ENCODE measurements around the gene PIGZ. TPM values are rescaled to one million over a fixed set of nuclear protein-coding genes. Genes with fewer than 3 reads are reported as not detected.

Gene PIGZ
- total RNA-seq, 1 experiment from 2014 or later = 0.06 TPM

DNA sequence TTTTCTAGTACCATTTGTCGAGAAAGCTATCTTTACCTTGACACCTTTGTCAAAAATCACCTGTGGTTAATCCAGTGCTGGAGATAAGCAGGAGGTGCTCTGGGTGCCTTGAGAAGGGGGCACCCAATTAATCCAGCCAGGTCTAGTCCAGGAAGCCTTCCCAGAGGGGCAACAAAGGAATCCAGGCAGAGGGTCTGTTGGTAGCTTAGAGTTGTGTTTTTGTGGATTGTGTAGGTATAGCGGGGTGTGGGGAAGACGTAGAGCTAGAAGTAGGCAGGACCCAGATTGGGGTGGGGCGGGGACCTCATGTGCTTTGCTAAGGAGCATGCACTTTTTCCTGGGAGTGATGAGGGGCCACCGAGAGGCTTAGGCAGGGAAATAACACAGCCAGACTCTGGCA, 6.0 kb upstream of the PIGZ start:
- Histone ChIP-seq H3K4me1 (no peaks in the 10 kb centered on the region), H3K27ac (no peak overlapping the region), H3K36me3 (no peaks in the 10 kb centered on the region), H3K9me3 (replicated peaks) (peaks cover 10% of the 10 kb centered on the region), H3K27me3 (peaks cover 5% of the 10 kb centered on the region; the same call in 1 of the 2 replicates), H3K4me3 (no peak overlapping the region)
- no peak for DNase-seq

DNA sequence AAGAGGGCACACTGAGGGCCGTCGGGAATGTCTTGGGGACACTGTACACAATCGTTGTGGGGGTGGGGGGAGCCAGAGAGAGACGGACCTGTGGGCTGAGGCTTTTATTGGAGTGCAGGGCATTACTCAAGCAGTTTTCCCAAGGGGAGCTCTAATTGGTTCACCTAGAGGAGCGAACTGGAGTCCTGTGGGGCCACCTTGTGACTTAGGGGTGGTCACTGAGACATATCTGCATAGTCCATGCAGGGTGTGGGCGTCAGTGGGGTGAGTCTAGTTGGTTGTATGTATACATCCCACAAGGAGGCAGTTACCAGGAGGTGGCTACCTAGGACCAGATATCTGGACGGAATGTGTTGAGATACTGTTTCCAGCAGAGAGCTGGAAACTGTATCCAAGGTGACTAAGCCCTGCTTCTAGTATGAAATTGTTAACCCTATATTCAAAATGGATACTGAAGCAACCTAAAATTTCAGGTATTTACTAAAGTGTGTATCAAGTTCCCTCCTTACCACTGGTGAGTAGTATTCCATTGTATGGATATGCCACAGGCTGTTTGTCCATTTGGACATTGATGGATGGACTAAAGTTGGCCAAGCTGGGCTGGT, 2.6 kb upstream of the PIGZ start:
- Histone ChIP-seq H3K4me1 (no peaks in the 10 kb centered on the region), H3K27ac (no peak overlapping the region), H3K9me3 (replicated peaks) (peaks cover 10% of the 10 kb centered on the region), H3K36me3 (no peaks in the 10 kb centered on the region), H3K27me3 (peaks cover 8% of the 10 kb centered on the region; the same call in 1 of the 2 replicates), H3K4me3 (no peak overlapping the region)
- no peak for DNase-seq

DNA sequence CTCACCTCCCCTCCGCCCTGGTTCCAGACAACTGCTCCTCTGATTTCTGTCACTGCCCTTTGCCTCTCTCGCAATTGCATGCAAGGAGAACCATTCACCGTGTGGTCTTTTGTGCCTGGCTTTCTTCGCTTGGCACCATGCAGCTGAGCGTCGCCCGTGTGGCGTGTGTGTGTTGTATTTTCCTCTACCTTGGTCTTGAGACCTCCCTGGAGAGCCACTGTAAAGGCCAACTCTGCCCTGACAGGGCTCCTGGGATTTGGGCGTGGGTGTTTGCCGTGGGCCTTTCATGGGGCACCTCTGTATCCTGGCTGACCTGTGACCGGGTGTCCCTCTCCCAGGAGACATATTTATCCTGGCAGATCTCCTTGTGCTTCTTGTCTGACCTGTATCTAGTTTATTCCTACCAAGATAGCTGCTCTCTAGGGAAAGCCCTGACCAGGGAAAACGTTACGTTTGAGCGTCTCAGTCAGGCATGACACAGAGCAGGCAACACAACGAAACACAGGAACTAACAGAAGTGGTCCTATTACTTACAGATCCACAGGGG, 2.0 kb upstream of the PIGZ start:
- Histone ChIP-seq H3K4me1 (no peaks in the 10 kb centered on the region), H3K9me3 (replicated peaks) (peaks cover 10% of the 10 kb centered on the region), H3K4me3 (no peak overlapping the region), H3K27me3 (peaks cover 8% of the 10 kb centered on the region; the same call in 1 of the 2 replicates), H3K27ac (no peak overlapping the region), H3K36me3 (no peaks in the 10 kb centered on the region)
- DNase-seq = no peak

DNA sequence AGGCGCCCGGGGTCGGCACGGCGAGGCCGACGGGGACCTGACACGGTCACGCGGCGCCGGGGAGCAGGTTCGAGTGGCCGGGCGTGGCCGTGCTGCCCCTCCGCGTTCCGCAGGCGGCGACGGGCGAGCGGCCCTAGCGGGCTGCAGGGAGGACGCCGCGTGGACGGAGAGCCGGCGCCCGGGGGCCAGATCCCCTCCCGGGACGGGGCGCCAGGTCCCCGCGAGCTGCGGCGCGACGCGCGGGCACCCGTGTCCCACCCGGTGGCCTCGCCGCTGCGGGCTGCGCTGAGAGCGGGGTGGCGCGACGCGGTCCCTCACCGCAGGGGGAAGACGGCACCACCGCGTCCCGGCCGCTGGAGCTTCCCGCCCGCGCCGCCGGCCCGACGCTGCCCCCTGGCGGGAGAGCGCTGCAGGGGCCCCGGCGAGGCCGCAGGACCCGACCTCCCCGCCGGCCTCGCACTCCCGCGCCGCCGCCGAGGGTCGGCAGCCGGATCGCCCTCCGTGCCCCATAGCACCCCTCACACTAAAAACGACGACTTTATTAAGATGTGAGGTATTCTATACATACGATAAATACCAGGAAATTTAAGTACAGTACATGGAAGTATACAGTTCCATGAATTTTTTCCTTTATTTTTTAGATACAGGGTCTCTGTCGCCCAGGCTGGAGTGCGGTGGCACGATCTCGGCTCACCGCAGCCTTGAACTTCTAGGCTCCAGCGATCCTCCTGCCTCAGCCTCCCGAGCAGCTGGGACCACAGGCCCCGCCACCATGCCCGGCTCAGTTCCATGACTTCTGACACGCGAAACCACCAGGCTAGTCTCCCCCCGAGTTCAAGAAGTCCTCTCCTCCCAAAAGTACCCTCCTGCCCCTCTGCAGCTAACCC, 1.3 kb upstream of the PIGZ start:
- Histone ChIP-seq H3K27me3 (peaks cover 8% of the 10 kb centered on the region; the same call in 1 of the 2 replicates), H3K27ac (no peak overlapping the region), H3K4me1 (no peaks in the 10 kb centered on the region), H3K4me3 (peak overlapping the region; percentile 78), H3K9me3 (replicated peaks) (peaks cover 10% of the 10 kb centered on the region), H3K36me3 (no peaks in the 10 kb centered on the region)
- peak; percentile 52 to 71 for DNase-seq

DNA sequence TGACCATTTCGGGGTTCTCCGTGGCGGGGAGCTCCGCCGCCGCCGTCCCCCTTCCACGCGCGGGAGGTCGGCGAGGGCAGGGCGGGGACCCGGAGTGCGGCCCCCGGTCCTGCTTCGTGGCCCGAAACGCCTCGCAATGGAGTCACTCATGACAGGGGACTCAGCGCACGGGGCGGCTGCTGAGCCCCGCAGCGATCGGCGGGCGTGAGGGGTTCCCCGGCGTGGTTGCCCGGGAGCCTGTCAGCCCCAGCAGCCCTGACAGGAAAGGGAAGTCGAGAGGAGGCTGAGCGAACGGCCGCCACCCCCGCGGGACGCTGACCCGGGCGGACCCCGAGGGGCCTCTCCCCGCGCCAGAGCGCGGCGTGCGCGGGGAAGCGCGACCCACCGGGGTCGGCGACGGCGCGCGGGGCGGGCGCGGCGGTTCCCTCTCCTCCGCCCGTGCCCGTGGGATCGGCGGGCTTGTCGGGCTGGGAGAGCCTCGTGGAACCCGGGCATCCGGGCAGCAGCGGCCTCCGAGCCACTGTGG, 564 bp upstream of the PIGZ start:
- no peaks in the 10 kb centered on the region for H3K4me1 ChIP-seq
- peaks cover 10% of the 10 kb centered on the region for H3K9me3 ChIP-seq (replicated peaks)
- H3K27ac ChIP-seq = no peak overlapping the region
- peak overlapping the region; percentile 78 for H3K4me3 ChIP-seq
- H3K36me3 ChIP-seq = no peaks in the 10 kb centered on the region
- H3K27me3 ChIP-seq = peaks cover 8% of the 10 kb centered on the region; the same call in 1 of the 2 replicates
- DNase-seq = peak; percentile 45 to 52

DNA sequence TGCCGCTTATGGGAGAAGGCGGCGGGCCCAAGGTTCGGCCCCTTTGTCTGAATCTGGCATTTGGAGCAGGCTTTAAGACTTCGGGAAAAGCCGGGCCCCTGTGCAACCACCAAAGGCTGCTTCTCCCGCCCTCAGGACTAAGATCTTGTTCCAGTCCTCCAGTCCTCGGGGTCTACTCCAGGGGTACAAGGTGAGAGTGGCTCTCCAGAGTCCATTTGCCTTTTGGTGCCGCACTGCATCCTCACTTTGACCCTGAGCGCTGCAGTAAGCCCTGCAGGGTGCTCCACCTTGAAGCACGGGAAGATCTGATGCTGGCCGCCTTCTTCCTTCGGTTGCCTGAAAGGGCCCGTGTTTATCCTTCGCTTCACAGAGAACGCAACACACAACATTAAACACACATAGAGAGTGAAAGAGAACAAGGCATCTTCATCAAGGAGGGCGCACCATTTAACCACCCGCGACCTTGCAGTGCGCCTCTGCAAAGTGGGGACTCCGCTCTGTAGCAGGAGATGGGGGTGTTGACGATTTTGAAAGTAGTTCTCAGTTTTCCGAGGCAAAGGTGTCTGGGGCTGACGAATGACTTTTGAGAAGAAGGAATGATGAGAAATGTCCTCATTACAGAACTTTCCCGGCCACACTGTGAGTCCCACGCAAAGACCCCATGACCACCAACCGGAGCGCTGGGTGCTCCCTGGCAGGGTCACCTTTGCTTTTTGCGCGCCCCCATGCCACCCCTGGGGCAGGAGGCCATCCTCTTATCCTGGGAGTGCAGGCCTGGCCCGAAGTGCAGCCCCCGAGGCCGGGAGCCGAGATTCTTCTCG, 1.0 kb downstream of the PIGZ start:
- no peak overlapping the region for H3K27ac ChIP-seq
- H3K36me3 ChIP-seq = no peaks in the 10 kb centered on the region
- H3K9me3 ChIP-seq (replicated peaks) = peaks cover 7% of the 10 kb centered on the region
- H3K4me1 ChIP-seq = no peaks in the 10 kb centered on the region
- DNase-seq = no peak
- H3K27me3 ChIP-seq = peaks cover 8% of the 10 kb centered on the region; the same call in 1 of the 2 replicates
- H3K4me3 ChIP-seq = no peak overlapping the region

DNA sequence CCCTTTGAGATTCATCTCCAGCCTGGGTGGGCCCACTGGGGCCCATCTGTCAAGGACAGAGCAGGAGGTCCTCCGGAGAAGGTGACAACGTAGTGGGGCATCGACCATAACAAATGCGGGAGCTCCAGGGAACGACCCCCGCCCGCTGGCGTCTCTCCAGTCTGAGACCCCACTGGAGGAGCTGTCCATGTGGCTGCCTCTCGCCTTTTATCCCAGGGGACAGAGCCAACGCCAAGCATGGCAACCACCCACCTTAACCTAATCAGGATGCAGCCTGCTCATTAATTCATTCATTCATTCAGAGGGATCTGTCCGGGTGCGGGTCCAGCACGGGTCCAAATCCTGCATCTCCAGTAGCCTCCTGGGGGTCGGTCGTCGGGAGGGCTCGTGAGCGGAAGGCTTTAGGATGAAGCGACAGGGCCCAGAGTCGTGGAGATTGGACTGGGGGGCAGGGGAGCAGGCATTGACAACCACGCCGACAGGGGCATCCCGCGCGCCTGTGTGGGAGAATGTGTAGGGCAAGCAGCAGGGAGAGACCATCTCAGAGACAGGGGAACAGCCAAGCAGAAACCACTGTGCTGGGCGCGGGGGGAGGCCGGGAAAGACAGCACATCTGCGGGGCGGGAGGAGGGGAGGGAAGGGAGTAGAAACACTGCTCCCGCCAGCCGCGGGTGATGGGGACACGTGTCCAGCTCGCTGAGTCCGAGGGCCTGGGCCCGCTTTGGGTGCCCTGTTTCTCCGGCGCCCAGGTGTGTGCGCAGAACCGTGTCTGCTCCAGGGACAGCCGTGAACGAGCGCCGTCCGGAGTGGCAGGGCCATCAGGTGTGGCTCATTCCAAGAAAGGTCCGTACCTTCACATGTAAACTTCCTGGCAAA, 1.9 kb downstream of the PIGZ start:
- Histone ChIP-seq H3K36me3 (no peaks in the 10 kb centered on the region), H3K27ac (no peak overlapping the region), H3K4me3 (no peak overlapping the region), H3K27me3 (peaks cover 8% of the 10 kb centered on the region; the same call in 1 of the 2 replicates), H3K4me1 (no peaks in the 10 kb centered on the region), H3K9me3 (replicated peaks) (peaks cover 5% of the 10 kb centered on the region)
- DNase-seq = no peak

DNA sequence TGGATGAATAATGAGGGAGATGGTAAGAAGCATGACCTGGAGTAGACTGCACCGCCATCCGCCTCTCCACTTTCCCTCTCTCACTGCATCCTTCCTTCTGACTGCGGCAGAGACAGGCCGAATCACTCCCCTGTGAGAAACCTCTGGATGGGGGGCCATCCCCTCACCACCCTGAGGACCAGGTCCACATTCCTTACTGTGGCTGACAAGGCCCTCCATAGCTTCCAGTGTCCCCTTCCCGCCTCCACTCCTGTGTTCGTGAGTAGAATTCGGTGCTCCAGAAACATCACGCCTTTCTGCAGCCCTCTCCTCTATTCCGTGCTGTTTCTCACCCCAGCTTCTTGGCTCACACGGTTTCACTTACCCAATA, 2.8 kb downstream of the PIGZ start:
- Histone ChIP-seq H3K4me3 (no peak overlapping the region), H3K9me3 (replicated peaks) (no peaks in the 10 kb centered on the region), H3K4me1 (no peaks in the 10 kb centered on the region), H3K27me3 (peaks cover 8% of the 10 kb centered on the region; the same call in 1 of the 2 replicates), H3K27ac (no peak overlapping the region), H3K36me3 (no peaks in the 10 kb centered on the region)
- no peak for DNase-seq

DNA sequence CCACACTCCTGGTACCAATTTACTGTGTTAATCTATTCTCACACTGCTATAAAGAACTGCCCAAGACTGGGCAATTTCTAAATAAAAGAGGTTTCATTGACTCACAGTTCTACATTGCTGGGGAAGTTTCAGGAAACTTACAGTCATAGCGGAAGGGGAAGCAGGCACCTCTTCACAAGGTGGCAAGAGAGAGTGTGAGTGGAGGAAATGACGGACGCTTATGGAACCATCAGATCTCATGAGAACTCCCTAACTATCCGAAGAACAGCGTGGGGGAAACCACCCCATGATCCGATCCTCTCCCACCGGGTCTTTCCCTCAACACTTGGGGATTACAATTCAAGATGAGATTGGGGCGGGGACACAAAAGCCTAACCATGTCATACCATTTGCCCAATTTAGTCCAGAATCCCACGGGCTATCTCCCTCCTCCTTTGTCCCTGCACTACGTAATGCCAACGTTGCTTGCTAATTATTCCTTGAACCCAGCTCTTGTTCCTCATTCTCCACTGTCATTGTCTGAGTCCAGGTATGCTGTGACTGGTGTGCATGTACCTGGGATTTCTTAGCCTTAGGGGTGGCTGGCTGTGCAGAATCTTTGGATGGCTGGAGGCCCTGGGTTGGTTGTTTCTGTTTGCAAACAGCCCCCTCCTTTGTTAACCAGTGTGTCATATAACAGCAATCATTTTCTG, 3.4 kb downstream of the PIGZ start:
- Histone ChIP-seq H3K27ac (no peak overlapping the region), H3K9me3 (replicated peaks) (no peaks in the 10 kb centered on the region), H3K4me3 (no peak overlapping the region), H3K36me3 (no peaks in the 10 kb centered on the region), H3K4me1 (no peaks in the 10 kb centered on the region), H3K27me3 (peaks cover 4% of the 10 kb centered on the region; the same call in 1 of the 2 replicates)
- DNase-seq = no peak

DNA sequence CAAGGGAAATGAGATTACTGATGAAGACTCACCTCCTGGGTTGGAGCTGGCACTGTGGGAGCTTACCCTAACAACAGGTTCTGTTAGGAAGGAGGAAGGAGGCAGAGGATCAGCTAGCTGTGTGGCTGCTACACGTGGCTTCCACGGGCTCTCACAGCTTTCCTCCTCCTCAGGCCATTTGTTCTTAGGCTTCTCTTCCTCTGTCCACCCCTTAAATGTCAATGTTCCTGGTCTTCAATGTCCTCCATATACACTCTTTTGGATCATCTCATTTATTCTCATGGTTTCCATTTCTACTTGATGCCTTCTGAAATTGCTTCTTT, 5.0 kb downstream of the PIGZ start:
- no peaks in the 10 kb centered on the region for H3K9me3 ChIP-seq (replicated peaks)
- no peak overlapping the region for H3K27ac ChIP-seq
- no peaks in the 10 kb centered on the region for H3K4me1 ChIP-seq
- no peak for DNase-seq
- H3K36me3 ChIP-seq = no peaks in the 10 kb centered on the region
- H3K27me3 ChIP-seq = peaks cover 3% of the 10 kb centered on the region; the same call in 1 of the 2 replicates
- no peak overlapping the region for H3K4me3 ChIP-seq

DNA sequence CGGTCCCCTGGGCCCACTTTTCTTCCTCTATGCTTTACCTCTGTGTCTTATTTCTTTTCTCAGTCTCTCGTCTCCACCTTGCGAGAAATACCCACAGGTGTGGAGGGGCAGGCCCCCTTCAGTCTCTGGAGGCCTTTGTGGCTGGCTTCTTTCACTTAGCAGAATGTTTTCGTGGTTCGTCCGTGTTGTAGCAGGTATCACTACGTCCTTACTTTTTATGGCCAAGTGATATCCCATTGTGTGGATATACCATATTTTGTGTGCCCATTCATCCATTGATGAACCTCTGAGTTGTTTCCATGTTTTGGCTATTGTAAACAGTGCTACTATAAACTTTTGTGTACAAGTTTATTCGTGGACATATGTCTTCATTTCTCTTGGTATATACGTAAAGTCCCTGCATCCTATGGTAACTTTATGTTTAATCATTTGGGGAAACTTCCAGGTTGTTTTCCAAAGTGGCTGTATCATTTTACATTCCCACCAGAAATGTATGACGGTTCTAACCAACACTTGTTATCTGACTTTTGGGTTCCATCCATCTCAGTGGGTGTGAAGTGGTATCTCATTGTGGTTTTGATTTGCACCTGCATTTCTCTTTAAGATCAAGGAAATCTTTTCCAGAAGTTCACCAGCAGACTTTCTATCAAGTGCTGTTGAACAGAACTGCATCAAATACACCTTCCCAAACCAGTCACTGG, 5.6 kb downstream of the PIGZ start:
- H3K27me3 ChIP-seq = peaks cover 3% of the 10 kb centered on the region; the same call in 1 of the 2 replicates
- no peaks in the 10 kb centered on the region for H3K9me3 ChIP-seq (replicated peaks)
- no peak for DNase-seq
- no peaks in the 10 kb centered on the region for H3K4me1 ChIP-seq
- no peak overlapping the region for H3K4me3 ChIP-seq
- H3K27ac ChIP-seq = no peak overlapping the region
- H3K36me3 ChIP-seq = no peaks in the 10 kb centered on the region

DNA sequence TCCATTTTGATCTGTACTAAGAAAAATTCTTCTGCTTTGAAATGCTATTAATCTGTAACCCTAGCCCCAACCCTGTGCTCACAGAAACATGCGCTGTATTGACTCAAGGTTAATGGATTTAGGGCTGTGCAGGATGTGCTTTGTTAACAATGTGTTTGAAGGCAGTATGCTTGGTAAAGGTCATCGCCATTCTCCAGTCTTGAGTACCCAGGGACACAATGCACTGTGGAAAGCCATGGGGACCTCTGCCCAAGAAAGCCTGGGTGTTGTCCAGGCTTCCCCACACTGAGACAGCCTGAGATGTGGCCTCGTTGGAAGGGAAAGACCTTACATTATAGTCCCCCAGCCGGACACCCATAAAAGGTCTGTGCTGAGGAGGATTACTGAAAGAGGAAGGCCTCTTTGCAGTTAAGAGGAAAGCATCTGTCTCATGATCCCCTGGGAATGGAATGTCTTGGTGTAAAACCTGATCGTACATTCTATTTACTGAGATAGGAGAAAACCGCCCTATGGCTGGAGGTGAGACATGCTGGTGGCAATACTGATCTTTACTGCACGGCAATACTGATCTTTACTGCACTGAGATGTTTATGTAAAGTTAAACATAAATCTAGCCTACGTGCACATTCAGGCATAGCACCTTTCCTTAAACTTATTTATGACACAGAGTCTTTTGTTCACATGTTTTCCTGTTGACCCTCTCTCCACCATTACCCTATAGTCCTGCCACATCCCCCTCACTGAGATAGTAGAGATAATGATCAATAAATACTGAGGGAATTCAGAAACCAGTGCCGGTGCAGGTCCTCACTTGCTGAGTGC, 6.3 kb downstream of the PIGZ start:
- Histone ChIP-seq H3K4me3 (no peak overlapping the region), H3K36me3 (no peaks in the 10 kb centered on the region), H3K27ac (no peak overlapping the region), H3K4me1 (no peaks in the 10 kb centered on the region), H3K9me3 (replicated peaks) (no peaks in the 10 kb centered on the region), H3K27me3 (no peaks in the 10 kb centered on the region)
- no peak for DNase-seq
